ENCODE measurements around the gene CTNNA1. TPM values are rescaled to one million over a fixed set of nuclear protein-coding genes. Genes with fewer than 3 reads are reported as not detected.

Gene CTNNA1
- polyA plus RNA-seq, 1 of the 3 experiments (the other 2 are of a cell fraction), result 130 TPM

GRCh38 chr5:138953387-138954256 lies 200.4 kb downstream of the CTNNA1 start:
- Histone ChIP-seq H3K27me3 (ENCODE audit: insufficient read depth) (no peaks in the 10 kb centered on the region), H2AFZ (ENCODE audit: low read depth) (no peak overlapping the region), H3K4me1 (ENCODE audit: control insufficient read depth in 1 of 2, insufficient read depth in 2 of 2, low read depth in 1 of 2, low read length in 1 of 2) (peaks cover 16 to 75% of the 10 kb centered on the region in 2 experiments; a peak in 3 of 4 replicates), H3K9ac (no peak overlapping the region), H3K79me2 (ENCODE audit: insufficient read depth) (no peaks in the 10 kb centered on the region), H3K36me3 (replicated peaks in 1 of 2; ENCODE audit: control insufficient read depth in 1 of 2, insufficient read depth in 2 of 2, low read length in 1 of 2) (no peaks in the 10 kb centered on the region), H3K27ac (ENCODE audit: low read depth in 2 of 2, low read length in 1 of 2) (peak overlapping the region in 1 of 2 experiments; percentile 98; a peak in 2 of 4 replicates), H3K4me3 (ENCODE audit: low read depth in 2 of 2, low read length in 1 of 2) (no peak overlapping the region; a peak in 1 of 4 replicates), H3K9me2 (no peaks in the 10 kb centered on the region), H3K4me2 (peak overlapping the region; percentile 63; the same call in 1 of the 2 replicates), H3K9me3 (no peaks in the 10 kb centered on the region), H3F3A (replicated peaks; ENCODE audit: insufficient read depth) (no peaks in the 10 kb centered on the region), H4K20me1 (ENCODE audit: insufficient read depth) (no peaks in the 10 kb centered on the region)
- WGBS (ENCODE audit: low lambda C conversion rate), result 50% methylated on average over 11 of the region's 14 CpGs
- peak; percentile 90 for DNase-seq
- CTCF ChIA-PET, result interaction anchor here (0.7 to 2.4 kb wide), 6 partner anchors 8 to 210 kb away, joined by 3 to 11 read pairs (median 4); no protein-coding TSS in a partner anchor
- POLR2A ChIA-PET, result interaction anchor here (0.6 to 1.8 kb wide), 7 partner anchors 10 to 340 kb away, joined by 3 to 9 read pairs (median 4); partner anchors contain the start of genes LRRTM2 and MATR3
- TF ChIP-seq ZBTB33 (IDR thresholded peaks at IDR 0.05; ENCODE audit: borderline replicate concordance, low read depth) (no peak), RFX5 (IDR thresholded peaks at IDR 0.05; ENCODE audit: low read length) (no peak), RXRA (IDR thresholded peaks at IDR 0.05; ENCODE audit: borderline replicate concordance, low read depth) (no peak), RAD21 (IDR thresholded peaks at IDR 0.05; ENCODE audit: low read length) (peak; percentile 6; the same call in 1 of the 2 replicates), YY1 (IDR thresholded peaks at IDR 0.05; ENCODE audit: low read depth) (no peak), USF1 (IDR thresholded peaks at IDR 0.05; ENCODE audit: borderline replicate concordance, low read depth) (peak; percentile 69), CTCF (IDR thresholded peaks at IDR 0.05) (no peak), JUND (IDR thresholded peaks at IDR 0.05) (no peak), ELF1 (IDR thresholded peaks at IDR 0.05) (no peak), MXI1 (IDR thresholded peaks at IDR 0.05; ENCODE audit: low read depth, low read length) (peak; percentile 93; the same call in 1 of the 2 replicates), REST (IDR thresholded peaks at IDR 0.05; ENCODE audit: low read depth, low read length) (no peak), POLR2AphosphoS5 (IDR thresholded peaks at IDR 0.05; ENCODE audit: low read depth, low read length) (no peak), RCOR1 (IDR thresholded peaks at IDR 0.05; ENCODE audit: low read length) (peak; percentile 73), MAX (IDR thresholded peaks at IDR 0.05; ENCODE audit: low read depth) (peak; percentile 39; the same call in 1 of the 2 replicates), SMC3 (IDR thresholded peaks at IDR 0.05; ENCODE audit: low read depth, low read length) (no peak), MEF2A (IDR thresholded peaks at IDR 0.05; ENCODE audit: borderline replicate concordance, low read depth) (no peak), GATA2 (CRISPR knock-in tag; IDR thresholded peaks at IDR 0.05) (peak; percentile 58), FOSL2 (IDR thresholded peaks at IDR 0.05; ENCODE audit: borderline replicate concordance, low read depth) (no peak), FOXM1 (IDR thresholded peaks at IDR 0.05; ENCODE audit: low read depth) (no peak), NFIC (IDR thresholded peaks at IDR 0.05; ENCODE audit: borderline replicate concordance) (no peak), USF2 (IDR thresholded peaks at IDR 0.05; ENCODE audit: borderline replicate concordance, low read depth, low read length) (peak; percentile 46; the same call in 1 of the 2 replicates)

Data from SK-N-SH (cell line).